Fibroblast of lung (primary cell): Measurements from ENCODE around the gene CFAP74. TPM values are rescaled to one million over a fixed set of nuclear protein-coding genes. Genes with fewer than 3 reads are reported as not detected.
A peak's percentile ranks its signal among the peaks of the same experiment; 100 is the strongest.

Experiments used
- DNase-seq, 2 donors: peaks; one replicate each; pipeline versions ENCODE4 v3.0.0 to v3.0.0-alpha.2; 2010; ENCODE audit warnings: low read depth in 2 of 2
- H2AFZ ChIP-seq: 2 replicates; pipeline ENCODE4 v1.5.1; 2012; ENCODE audit warnings: low read length, control low read depth, inconsistent platforms
- H3K27ac ChIP-seq: 2 replicates; pipeline ENCODE4 v1.5.1; 2011; ENCODE audit warnings: low read length, control low read depth; ENCODE audit not compliant: insufficient read depth
- H3K27me3 ChIP-seq: 2 replicates; pipeline ENCODE4 v1.5.1; 2011; ENCODE audit warnings: mild to moderate bottlenecking, low read length; ENCODE audit not compliant: control insufficient read depth, insufficient read depth
- H3K36me3 ChIP-seq: 2 replicates; pipeline ENCODE4 v1.5.1; 2011; ENCODE audit warnings: low read length; ENCODE audit not compliant: control insufficient read depth, insufficient read depth
- H3K4me1 ChIP-seq: 2 replicates; pipeline ENCODE4 v1.5.1; 2011; ENCODE audit warnings: low read length; ENCODE audit not compliant: control insufficient read depth, insufficient read depth; ENCODE audit errors: extremely low read depth
- H3K4me2 ChIP-seq: 2 replicates; pipeline ENCODE4 v1.5.1; 2011; ENCODE audit warnings: low read length, control low read depth; ENCODE audit not compliant: insufficient read depth; ENCODE audit errors: extremely low read depth
- H3K4me3 ChIP-seq, 4 experiments: fragments of 200-600 bp in 1 of 4; sonication (generic) in 1 of 4; replicated peaks in 1 of 4; 2 replicates each; pipeline ENCODE4 v1.5.1; 2011 to 2016; ENCODE audit warnings: low read length in 4 of 4, low read depth in 3 of 4, mild to moderate bottlenecking in 3 of 4, control low read depth in 2 of 4, inconsistent platforms in 1 of 4, mixed read lengths in 1 of 4; ENCODE audit not compliant: insufficient read depth in 1 of 4; ENCODE audit errors: control extremely low read depth in 1 of 4
- H3K79me2 ChIP-seq: 2 replicates; pipeline ENCODE4 v1.5.1; 2012; ENCODE audit warnings: mild to moderate bottlenecking, low read length, inconsistent platforms; ENCODE audit not compliant: control insufficient read depth, insufficient read depth
- H3K9ac ChIP-seq: 2 replicates; pipeline ENCODE4 v1.5.1; 2011; ENCODE audit warnings: mild to moderate bottlenecking, low read length, control low read depth; ENCODE audit not compliant: insufficient read depth
- H3K9me3 ChIP-seq: 2 replicates; pipeline ENCODE4 v1.5.1; 2012; ENCODE audit warnings: low read depth, low read length; ENCODE audit not compliant: control insufficient read depth, insufficient read depth
- H4K20me1 ChIP-seq: 2 replicates; pipeline ENCODE4 v1.5.1; 2011; ENCODE audit warnings: low read length; ENCODE audit not compliant: control insufficient read depth, insufficient read depth; ENCODE audit errors: extremely low read depth
- EZH2 ChIP-seq: IDR thresholded peaks from 2 replicates; pipeline ENCODE4 v1.5.1; 2012; ENCODE audit warnings: low read length, control low read depth, mild to moderate bottlenecking; ENCODE audit errors: missing control alignments
- polyA plus RNA-seq, 2 donors: library from polyadenylated mRNA; depleted of rRNA in 1 of 2; stranded (reverse) in 1 of 2; unstranded in 1 of 2; fragments of >200 nt; gene quantifications; 2 replicates each; pipeline ENCODE4 v1.2.1, GENCODE V29; 2011 to 2012; ENCODE audit warnings: missing spikeins in 1 of 2
- total RNA-seq: library from RNA; depleted of rRNA; stranded (reverse); fragments of >200 nt; gene quantifications from 2 replicates; pipeline ENCODE4 v1.2.1, GENCODE V29; 2014
- TF ChIP-seq, protein P1 (sequence below), 2 donors: IDR thresholded peaks in 1 of 2; conservative IDR thresholded peaks in 1 of 2; 1 replicate in 1 of 2; 2 replicates in 1 of 2; pipeline ENCODE4 v1.5.1; 2011 to 2012; ENCODE audit warnings: low read length in 2 of 2, control low read depth in 1 of 2, inconsistent platforms in 1 of 2, low read depth in 1 of 2, mild to moderate bottlenecking in 1 of 2

The CFAP74 gene
- total and polyA plus RNA-seq, 2 donors (not counting 1 experiment from before 2014, with no cell fraction given), result not detected

DNA sequence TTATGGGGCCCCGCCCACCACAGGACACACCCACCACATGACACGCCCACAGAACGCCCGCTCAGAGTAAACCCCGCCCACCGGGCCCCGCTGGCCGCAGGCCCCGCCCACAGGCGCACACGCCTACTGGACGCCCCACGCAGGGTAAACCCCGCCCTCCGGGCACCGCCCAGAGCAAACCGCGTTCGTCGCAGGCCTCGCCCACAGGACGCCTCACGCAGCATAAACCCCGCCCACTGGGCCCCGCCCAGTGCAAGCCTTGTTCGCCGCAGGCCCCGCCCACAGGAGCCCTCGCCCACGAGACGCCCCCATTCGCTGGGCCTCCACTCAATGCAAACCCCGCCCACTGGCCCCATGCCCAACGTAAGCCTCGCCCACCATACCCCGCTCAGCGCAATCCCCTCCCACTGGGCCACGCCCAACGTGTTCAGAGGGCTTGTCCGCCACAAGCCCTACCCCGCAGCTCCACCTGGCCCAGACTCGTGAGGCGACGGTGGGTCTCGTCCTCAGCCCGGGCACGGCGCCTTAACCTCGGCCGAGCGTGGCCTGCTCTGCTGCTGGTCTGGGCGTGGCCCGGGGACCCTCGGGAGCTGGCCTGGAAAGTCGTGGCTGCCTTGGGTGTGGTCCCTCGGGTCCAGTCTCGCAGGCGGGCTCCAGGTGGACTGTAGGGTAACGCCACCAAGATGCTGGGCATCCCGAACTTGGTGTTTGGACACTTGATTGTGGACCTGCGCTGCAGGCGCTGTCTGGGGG is 84.1 kb downstream of the CFAP74 start:
- H3K4me1 ChIP-seq, result peaks cover 6% of the 10 kb centered on the region
- H3K4me2 ChIP-seq, result peak overlapping the region; percentile 58
- H2AFZ ChIP-seq, result peak overlapping the region; percentile 19
- no peaks in the 10 kb centered on the region for H3K9me3 ChIP-seq
- H3K9ac ChIP-seq, result no peak overlapping the region
- H4K20me1 ChIP-seq, result no peaks in the 10 kb centered on the region
- no peaks in the 10 kb centered on the region for H3K36me3 ChIP-seq
- H3K27me3 ChIP-seq, result peaks cover 4% of the 10 kb centered on the region
- no peaks in the 10 kb centered on the region for H3K79me2 ChIP-seq
- peak overlapping the region in 1 of 4 experiments; percentile 55 for H3K4me3 ChIP-seq
- H3K27ac ChIP-seq, result no peak overlapping the region
- peak; percentile 89 to 96 for DNase-seq
- TF ChIP-seq EZH2, result no peak
- TF ChIP-seq, protein P1, sequence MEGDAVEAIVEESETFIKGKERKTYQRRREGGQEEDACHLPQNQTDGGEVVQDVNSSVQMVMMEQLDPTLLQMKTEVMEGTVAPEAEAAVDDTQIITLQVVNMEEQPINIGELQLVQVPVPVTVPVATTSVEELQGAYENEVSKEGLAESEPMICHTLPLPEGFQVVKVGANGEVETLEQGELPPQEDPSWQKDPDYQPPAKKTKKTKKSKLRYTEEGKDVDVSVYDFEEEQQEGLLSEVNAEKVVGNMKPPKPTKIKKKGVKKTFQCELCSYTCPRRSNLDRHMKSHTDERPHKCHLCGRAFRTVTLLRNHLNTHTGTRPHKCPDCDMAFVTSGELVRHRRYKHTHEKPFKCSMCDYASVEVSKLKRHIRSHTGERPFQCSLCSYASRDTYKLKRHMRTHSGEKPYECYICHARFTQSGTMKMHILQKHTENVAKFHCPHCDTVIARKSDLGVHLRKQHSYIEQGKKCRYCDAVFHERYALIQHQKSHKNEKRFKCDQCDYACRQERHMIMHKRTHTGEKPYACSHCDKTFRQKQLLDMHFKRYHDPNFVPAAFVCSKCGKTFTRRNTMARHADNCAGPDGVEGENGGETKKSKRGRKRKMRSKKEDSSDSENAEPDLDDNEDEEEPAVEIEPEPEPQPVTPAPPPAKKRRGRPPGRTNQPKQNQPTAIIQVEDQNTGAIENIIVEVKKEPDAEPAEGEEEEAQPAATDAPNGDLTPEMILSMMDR (conservative IDR thresholded peaks at IDR 0.05 in 1 of 2, IDR thresholded peaks at IDR 0.05 in 1 of 2; ENCODE audit: low read depth in 1 of 2, low read length in 2 of 2), result no peak

DNA sequence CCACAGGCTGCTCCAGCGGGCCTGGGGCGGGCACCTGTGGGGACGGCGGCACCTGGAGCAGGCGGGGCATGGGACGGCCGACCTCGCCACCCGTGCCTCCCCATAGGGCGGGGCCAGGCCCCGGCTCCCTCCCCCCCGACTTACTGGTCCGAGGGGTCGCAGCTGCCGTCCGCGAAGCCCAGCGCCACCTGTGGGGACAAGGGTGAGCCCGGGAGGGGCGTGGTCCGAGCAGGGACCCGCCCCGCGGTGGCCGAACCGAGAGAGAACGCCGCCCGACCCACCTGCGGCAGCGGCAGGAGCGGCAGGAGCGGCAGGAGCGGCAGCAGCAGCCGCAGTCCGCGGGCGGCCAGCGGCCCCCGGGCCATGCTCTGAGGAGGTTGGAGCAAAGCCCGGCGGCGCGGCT is 84.7 kb downstream of the CFAP74 start, which contains the start of gene TMEM52:
TSS of gene TMEM52 (minus strand) at position 379 of the 403 bp plus-strand sequence. CDS start at position 365, 14 bp downstream.
- Histone ChIP-seq H3K4me2 (peak within 1 kb of the TSS; percentile 88), H3K27me3 (peaks cover 4% of the 10 kb centered on the region), H3K36me3 (no peaks in the 10 kb centered on the region), H3K4me1 (peaks cover 6% of the 10 kb centered on the region), H3K27ac (no peak within 1 kb of the TSS), H3K9ac (no peak within 1 kb of the TSS), H3K79me2 (no peaks in the 10 kb centered on the region), H2AFZ (peak within 1 kb of the TSS; percentile 19), H4K20me1 (no peaks in the 10 kb centered on the region), H3K4me3 (peak within 1 kb of the TSS in 3 of 4 experiments; percentile 33 to 55 (median 41)), H3K9me3 (no peaks in the 10 kb centered on the region)
- no peak for DNase-seq
- TF ChIP-seq, protein P1 (conservative IDR thresholded peaks at IDR 0.05 in 1 of 2, IDR thresholded peaks at IDR 0.05 in 1 of 2; ENCODE audit: low read depth in 1 of 2, low read length in 2 of 2), result no peak
- no peak for TF ChIP-seq EZH2

DNA sequence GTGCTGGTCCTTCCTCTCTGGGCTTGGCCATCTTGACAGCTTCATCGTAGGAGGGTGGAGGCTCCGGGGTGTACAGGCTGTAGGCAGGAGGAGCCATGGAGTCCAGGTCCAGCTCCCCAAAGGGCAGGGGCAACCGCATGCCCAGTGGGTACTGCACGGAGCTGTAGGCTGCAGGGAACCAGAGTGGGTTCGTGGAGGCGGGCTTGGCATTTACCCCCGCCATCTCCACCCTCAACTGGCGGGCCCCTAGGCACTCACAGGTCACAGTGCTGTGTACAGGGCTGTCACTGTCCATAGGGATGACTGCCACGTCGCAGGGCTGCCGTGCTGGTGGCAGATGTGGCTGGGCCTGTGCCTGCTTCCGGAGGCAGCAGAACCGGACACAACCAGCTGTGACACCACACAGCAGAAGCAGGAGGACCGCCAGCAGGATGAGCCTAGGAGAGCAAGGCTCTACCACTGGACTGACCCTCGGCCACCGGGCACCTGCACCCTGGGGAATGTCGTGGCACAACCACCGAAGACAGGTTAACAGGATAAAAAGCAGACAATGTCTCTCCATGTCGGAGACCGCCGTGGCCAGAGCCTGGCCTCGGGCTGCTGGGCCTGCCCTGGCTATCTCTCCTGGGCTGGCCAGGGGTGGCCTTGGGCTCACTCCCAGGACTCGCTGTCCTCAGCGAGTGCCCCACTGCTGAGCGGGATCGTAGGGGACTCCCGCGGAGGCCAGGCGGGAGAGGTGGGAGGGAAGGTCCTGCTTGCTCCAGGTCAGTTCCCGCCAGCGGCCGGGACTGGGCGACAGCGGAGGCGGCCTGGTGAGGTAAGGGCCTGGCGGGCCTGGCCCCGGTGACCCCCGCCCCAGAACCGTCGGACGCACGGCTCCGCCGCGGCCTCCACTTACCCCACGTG is 85.3 kb downstream of the CFAP74 start:
- H3K79me2 ChIP-seq, result no peaks in the 10 kb centered on the region
- DNase-seq, result no peak
- H3K27me3 ChIP-seq, result peaks cover 4% of the 10 kb centered on the region
- no peaks in the 10 kb centered on the region for H3K36me3 ChIP-seq
- no peaks in the 10 kb centered on the region for H3K9me3 ChIP-seq
- H3K4me1 ChIP-seq, result peaks cover 6% of the 10 kb centered on the region
- no peak overlapping the region for H3K27ac ChIP-seq
- peak overlapping the region in 3 of 4 experiments; percentile 33 to 55 (median 41) for H3K4me3 ChIP-seq
- H3K9ac ChIP-seq, result no peak overlapping the region
- H4K20me1 ChIP-seq, result no peaks in the 10 kb centered on the region
- no peak overlapping the region for H2AFZ ChIP-seq
- TF ChIP-seq, protein P1 (conservative IDR thresholded peaks at IDR 0.05 in 1 of 2, IDR thresholded peaks at IDR 0.05 in 1 of 2; ENCODE audit: low read depth in 1 of 2, low read length in 2 of 2), result no peak
- no peak for TF ChIP-seq EZH2
- H3K4me2 ChIP-seq, result peak overlapping the region; percentile 88
